GM23248 (cell line): ENCODE results near the gene NUDT14.

Experiments
- EZH2 ChIP-seq: fragments of 200-600 bp; sonication (generic); IDR thresholded peaks from 2 replicates; pipeline ENCODE4 v1.6.1; 2018; ENCODE audit warnings: antibody characterized with exemption, mild to moderate bottlenecking; ENCODE audit not compliant: insufficient read depth, poor library complexity, severe bottlenecking
- EZH2phosphoT487 ChIP-seq: fragments of 200-600 bp; sonication (generic); IDR thresholded peaks from 2 replicates; pipeline ENCODE4 v1.6.1; 2018; ENCODE audit warnings: antibody characterized with exemption, moderate library complexity, mild to moderate bottlenecking, low read depth; ENCODE audit not compliant: insufficient read depth

DNA sequence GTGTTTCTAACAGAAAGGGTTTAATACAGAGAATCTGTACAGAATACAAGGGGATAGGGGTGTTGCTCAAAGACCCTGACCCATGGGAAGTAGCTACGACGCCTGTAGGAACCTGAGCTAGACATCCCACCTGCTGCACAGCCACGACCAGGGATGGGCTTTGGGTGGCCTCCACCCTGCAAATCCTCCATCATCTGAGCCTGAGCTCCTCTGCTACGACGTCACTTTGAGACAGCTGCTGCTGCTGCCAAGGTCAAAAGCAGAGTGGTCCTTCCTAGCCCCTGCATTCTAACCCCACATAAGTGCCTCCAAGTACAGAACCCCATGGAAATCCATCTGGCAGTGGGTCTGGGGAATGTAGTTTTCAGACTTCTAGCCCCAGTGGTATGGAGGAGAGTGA lies 56.3 kb downstream of the NUDT14 start:
- no peak for TF ChIP-seq EZH2
- no peak for TF ChIP-seq EZH2phosphoT487
